ENCODE measurements around the gene PRDM16. TPM values are rescaled to one million over a fixed set of nuclear protein-coding genes. Genes with fewer than 3 reads are reported as not detected.
A peak's percentile ranks its signal among the peaks of the same experiment; 100 is the strongest.

The PRDM16 gene
- total RNA-seq, 1 donor from 2014 or later = 18.3 TPM

DNA sequence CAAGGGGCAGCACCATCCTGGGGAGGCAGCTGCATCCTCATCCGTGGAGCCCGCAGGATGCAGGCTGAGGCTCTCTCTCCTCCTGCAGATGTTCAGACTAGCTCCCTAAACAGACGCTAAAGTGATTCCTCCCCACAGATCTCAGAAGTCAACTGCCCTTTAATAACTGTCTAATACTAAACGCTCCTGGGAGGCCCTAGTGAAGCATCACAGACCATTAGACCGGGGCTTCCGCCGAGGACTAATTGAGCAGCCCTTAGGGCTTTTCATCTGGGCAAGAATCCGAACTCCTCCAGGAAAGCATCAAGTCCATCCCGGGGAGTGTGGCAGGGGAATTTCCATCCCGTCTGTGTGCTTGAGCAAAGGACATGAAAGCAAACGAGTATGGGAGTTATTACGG is 40.4 kb downstream of the PRDM16 start:
- no peak overlapping the region for H3K4me3 Mint-ChIP-seq (ENCODE audit: unreplicated experiment)
- no peaks in the 10 kb centered on the region for H3K27me3 Mint-ChIP-seq (ENCODE audit: low read depth)
- no peak for DNase-seq (ENCODE audit: low spot score)
- peaks cover 4% of the 10 kb centered on the region for H3K36me3 Mint-ChIP-seq (ENCODE audit: low read depth)
- H3K27ac Mint-ChIP-seq (ENCODE audit: unreplicated experiment) = peak overlapping the region; percentile 1
- H3K4me1 Mint-ChIP-seq (ENCODE audit: low read depth) = peaks cover 15% of the 10 kb centered on the region
- H3K9me3 Mint-ChIP-seq (ENCODE audit: low read depth) = peaks cover 6% of the 10 kb centered on the region
- TF ChIP-seq, protein P1, sequence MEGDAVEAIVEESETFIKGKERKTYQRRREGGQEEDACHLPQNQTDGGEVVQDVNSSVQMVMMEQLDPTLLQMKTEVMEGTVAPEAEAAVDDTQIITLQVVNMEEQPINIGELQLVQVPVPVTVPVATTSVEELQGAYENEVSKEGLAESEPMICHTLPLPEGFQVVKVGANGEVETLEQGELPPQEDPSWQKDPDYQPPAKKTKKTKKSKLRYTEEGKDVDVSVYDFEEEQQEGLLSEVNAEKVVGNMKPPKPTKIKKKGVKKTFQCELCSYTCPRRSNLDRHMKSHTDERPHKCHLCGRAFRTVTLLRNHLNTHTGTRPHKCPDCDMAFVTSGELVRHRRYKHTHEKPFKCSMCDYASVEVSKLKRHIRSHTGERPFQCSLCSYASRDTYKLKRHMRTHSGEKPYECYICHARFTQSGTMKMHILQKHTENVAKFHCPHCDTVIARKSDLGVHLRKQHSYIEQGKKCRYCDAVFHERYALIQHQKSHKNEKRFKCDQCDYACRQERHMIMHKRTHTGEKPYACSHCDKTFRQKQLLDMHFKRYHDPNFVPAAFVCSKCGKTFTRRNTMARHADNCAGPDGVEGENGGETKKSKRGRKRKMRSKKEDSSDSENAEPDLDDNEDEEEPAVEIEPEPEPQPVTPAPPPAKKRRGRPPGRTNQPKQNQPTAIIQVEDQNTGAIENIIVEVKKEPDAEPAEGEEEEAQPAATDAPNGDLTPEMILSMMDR (IDR thresholded peaks at IDR 0.05) = no peak

GRCh38 chr1:3111348-3112021 is 42.5 kb downstream of the PRDM16 start:
- Mint-ChIP-seq H3K9me3 (ENCODE audit: low read depth) (peaks cover 6% of the 10 kb centered on the region), H3K36me3 (ENCODE audit: low read depth) (peaks cover 4% of the 10 kb centered on the region), H3K27me3 (ENCODE audit: low read depth) (no peaks in the 10 kb centered on the region), H3K27ac (ENCODE audit: unreplicated experiment) (no peak overlapping the region), H3K4me1 (ENCODE audit: low read depth) (peaks cover 8% of the 10 kb centered on the region), H3K4me3 (ENCODE audit: unreplicated experiment) (no peak overlapping the region)
- no peak for DNase-seq (ENCODE audit: low spot score)
- TF ChIP-seq, protein P1 (IDR thresholded peaks at IDR 0.05) = no peak

DNA sequence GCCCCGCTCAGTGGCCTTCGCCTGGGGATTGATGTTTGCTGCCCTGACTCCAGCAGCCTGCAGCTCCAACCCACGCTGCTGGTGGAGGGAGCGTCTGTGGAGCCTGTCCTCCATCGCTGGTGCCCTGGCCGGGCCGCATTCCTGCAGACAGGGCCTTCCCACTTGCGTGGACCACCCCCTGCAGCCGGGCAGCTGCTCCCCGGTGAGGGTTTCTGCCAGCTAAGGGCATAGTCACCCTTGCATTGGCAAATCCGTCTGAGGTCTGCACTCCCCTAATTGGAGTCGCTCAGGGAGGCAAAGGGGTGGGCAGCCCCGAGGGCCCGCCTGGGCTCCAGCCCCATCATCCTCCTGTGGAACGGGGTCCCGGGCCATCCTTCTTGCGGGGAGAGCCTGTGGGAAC is 43.5 kb downstream of the PRDM16 start:
- no peak for DNase-seq (ENCODE audit: low spot score)
- TF ChIP-seq, protein P1 (IDR thresholded peaks at IDR 0.05) = no peak
- peaks cover 6% of the 10 kb centered on the region for H3K9me3 Mint-ChIP-seq (ENCODE audit: low read depth)
- H3K27ac Mint-ChIP-seq (ENCODE audit: unreplicated experiment) = no peak overlapping the region
- peaks cover 8% of the 10 kb centered on the region for H3K4me1 Mint-ChIP-seq (ENCODE audit: low read depth)
- peaks cover 4% of the 10 kb centered on the region for H3K36me3 Mint-ChIP-seq (ENCODE audit: low read depth)
- no peak overlapping the region for H3K4me3 Mint-ChIP-seq (ENCODE audit: unreplicated experiment)
- H3K27me3 Mint-ChIP-seq (ENCODE audit: low read depth) = no peaks in the 10 kb centered on the region

GRCh38 chr1:3113047-3113740 is 44.2 kb downstream of the PRDM16 start:
- peaks cover 8% of the 10 kb centered on the region for H3K4me1 Mint-ChIP-seq (ENCODE audit: low read depth)
- no peaks in the 10 kb centered on the region for H3K36me3 Mint-ChIP-seq (ENCODE audit: low read depth)
- H3K27ac Mint-ChIP-seq (ENCODE audit: unreplicated experiment) = no peak overlapping the region
- no peak for DNase-seq (ENCODE audit: low spot score)
- TF ChIP-seq, protein P1 (IDR thresholded peaks at IDR 0.05) = no peak
- no peak overlapping the region for H3K4me3 Mint-ChIP-seq (ENCODE audit: unreplicated experiment)
- H3K27me3 Mint-ChIP-seq (ENCODE audit: low read depth) = no peaks in the 10 kb centered on the region
- peaks cover under 1% of the 10 kb centered on the region for H3K9me3 Mint-ChIP-seq (ENCODE audit: low read depth)

DNA sequence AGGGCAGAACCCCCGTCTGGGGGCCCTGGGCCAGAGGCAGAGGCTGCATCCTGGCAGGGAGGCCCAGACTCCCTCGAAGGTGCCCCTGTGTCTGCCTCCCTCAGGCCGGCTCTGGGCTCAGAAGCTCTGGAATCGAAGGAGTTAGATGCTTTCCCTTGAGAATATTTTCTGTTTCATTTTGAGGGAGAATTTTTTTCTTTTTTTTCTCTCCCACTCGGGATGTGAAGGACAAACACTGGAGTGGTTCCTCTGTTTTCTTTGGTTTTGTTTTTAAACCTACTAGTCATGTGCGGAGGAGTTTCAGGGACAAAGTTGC is 44.7 kb downstream of the PRDM16 start:
- H3K27ac Mint-ChIP-seq (ENCODE audit: unreplicated experiment) = peak overlapping the region; percentile 13
- no peak for DNase-seq (ENCODE audit: low spot score)
- no peaks in the 10 kb centered on the region for H3K27me3 Mint-ChIP-seq (ENCODE audit: low read depth)
- H3K36me3 Mint-ChIP-seq (ENCODE audit: low read depth) = no peaks in the 10 kb centered on the region
- H3K9me3 Mint-ChIP-seq (ENCODE audit: low read depth) = no peaks in the 10 kb centered on the region
- peaks cover 8% of the 10 kb centered on the region for H3K4me1 Mint-ChIP-seq (ENCODE audit: low read depth)
- TF ChIP-seq, protein P1 (IDR thresholded peaks at IDR 0.05) = no peak
- no peak overlapping the region for H3K4me3 Mint-ChIP-seq (ENCODE audit: unreplicated experiment)
